Measurements from ENCODE around the gene ANKRD24.
"Not testable (repeated sequence)": the region's sequence is repeated elsewhere in the genome, so short reads cannot be mapped to it uniquely, and the experiment has no call there.

The ANKRD24 gene

DNA sequence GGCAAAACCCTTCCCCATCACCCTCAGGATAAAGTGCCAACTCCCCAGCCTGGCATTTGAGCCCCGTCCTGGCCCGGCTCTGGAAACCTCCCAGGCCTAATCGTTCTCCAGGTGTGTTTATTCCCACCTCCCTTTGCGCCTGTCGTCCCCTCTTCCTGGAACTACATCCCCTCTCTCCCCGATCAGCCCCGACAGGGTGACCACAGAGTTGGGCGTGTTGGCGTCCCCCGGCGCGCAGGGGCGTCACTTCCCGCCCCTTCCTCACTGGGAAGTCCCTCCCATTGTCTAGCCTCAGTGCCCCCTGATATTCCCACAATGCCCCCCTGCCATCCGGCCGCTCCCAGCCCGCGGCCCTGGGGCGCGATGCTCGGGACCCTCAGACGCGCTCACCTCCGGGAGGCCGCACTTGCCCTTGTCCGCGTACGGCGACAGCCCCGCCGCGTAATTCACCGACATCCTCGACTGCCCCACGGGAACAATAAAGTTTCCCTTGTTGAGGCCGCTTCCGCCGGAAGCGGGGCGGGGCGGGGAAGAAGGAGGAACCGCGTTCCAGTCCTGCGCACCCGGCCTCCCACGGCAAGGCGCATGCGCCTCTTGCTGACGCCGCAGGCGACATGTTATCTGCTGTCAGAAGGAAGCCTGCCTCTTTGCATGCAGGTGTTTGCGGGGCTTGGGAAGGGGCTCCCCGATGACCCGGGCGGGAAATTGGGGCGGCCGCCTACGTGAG is at the start of gene ANKRD24, which contains the start of gene SIRT6:
TSS of gene ANKRD24 (plus strand) at position 606 of the 727 bp plus-strand sequence. CDS start 3,737 bp downstream, outside the sequence.
TSS of gene SIRT6 (minus strand) at position 480 of the 727 bp plus-strand sequence. CDS start at position 456, 24 bp downstream.
- intact Hi-C loops (cut with micrococcal nuclease) = loop anchor here (5.0 to 10.0 kb wide), 3 partner anchors 47 to 195 kb away; partner anchors contain the start of gene EEF2
- peaks cover 49% of the 10 kb centered on the region for H3K36me3 Mint-ChIP-seq (ENCODE audit: low read depth)
- peak within 1 kb of the TSS; percentile 99 for H3K4me3 Mint-ChIP-seq
- peaks cover 53% of the 10 kb centered on the region for H3K4me1 Mint-ChIP-seq (ENCODE audit: low read depth)
- H3K27me3 Mint-ChIP-seq = peaks cover 6% of the 10 kb centered on the region
- no peaks in the 10 kb centered on the region for H3K9me3 Mint-ChIP-seq
- H3K27ac Mint-ChIP-seq = peak within 1 kb of the TSS; percentile 99

GRCh38 chr19:4134351-4134750 is 48.1 kb upstream of the ANKRD24 start:
- intact Hi-C loops (cut with micrococcal nuclease) = loop anchor here (10.0 kb wide), 1 partner anchor 50 kb away; the partner anchor contains the start of genes ANKRD24 and SIRT6
- Mint-ChIP-seq H3K27me3 (peaks cover 20% of the 10 kb centered on the region), H3K4me1 (ENCODE audit: low read depth) (peaks cover 17% of the 10 kb centered on the region), H3K9me3 (no peaks in the 10 kb centered on the region), H3K4me3 (no peak overlapping the region), H3K27ac (peak overlapping the region; percentile 50), H3K36me3 (ENCODE audit: low read depth) (no peaks in the 10 kb centered on the region)

GRCh38 chr19:4135386-4135785 is 47.1 kb upstream of the ANKRD24 start:
- Mint-ChIP-seq H3K27me3 (peaks cover 18% of the 10 kb centered on the region), H3K4me1 (ENCODE audit: low read depth) (peaks cover 24% of the 10 kb centered on the region)
- H3K27ac Mint-ChIP-seq; H3K9me3 Mint-ChIP-seq; H3K36me3 Mint-ChIP-seq (ENCODE audit: low read depth); H3K4me3 Mint-ChIP-seq: not testable (repeated sequence)
- intact Hi-C loops (cut with micrococcal nuclease) = loop anchor here (10.0 kb wide), 1 partner anchor 49 kb away; the partner anchor contains the start of genes ANKRD24 and SIRT6

DNA sequence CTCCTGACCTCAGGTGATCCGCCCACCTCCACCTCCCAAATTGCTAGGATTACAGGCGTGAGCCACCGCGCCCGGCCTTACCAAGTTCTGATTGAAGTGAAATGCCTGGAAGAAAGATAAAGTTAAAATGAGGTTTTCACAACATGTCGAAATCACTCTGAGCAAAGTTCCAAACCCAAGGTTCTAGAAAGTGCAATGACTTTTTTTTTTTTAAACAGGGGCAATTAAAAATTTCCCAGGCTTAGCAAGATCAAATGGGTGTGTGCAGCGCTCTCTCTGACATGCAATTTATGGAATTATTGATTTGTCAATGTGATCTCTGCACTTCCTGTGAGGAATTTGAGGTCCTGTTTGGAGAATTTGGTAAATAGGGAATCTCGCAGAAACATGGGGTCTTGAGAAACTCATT is 45.8 kb upstream of the ANKRD24 start:
- intact Hi-C loops (cut with micrococcal nuclease) = loop anchor here (10.0 kb wide), 1 partner anchor 48 kb away; the partner anchor contains the start of genes ANKRD24 and SIRT6
- Mint-ChIP-seq H3K36me3 (ENCODE audit: low read depth) (no peaks in the 10 kb centered on the region), H3K4me1 (ENCODE audit: low read depth) (peaks cover 19% of the 10 kb centered on the region), H3K27me3 (peaks cover 14% of the 10 kb centered on the region), H3K4me3 (no peak overlapping the region), H3K9me3 (no peaks in the 10 kb centered on the region), H3K27ac (no peak overlapping the region)

GRCh38 chr19:4138445-4138844 is 44.0 kb upstream of the ANKRD24 start:
- no peaks in the 10 kb centered on the region for H3K36me3 Mint-ChIP-seq (ENCODE audit: low read depth)
- peaks cover 14% of the 10 kb centered on the region for H3K27me3 Mint-ChIP-seq
- H3K4me3 Mint-ChIP-seq = no peak overlapping the region
- peaks cover 19% of the 10 kb centered on the region for H3K4me1 Mint-ChIP-seq (ENCODE audit: low read depth)
- no peaks in the 10 kb centered on the region for H3K9me3 Mint-ChIP-seq
- no peak overlapping the region for H3K27ac Mint-ChIP-seq
- intact Hi-C loops (cut with micrococcal nuclease) = loop anchor here (10.0 kb wide), 1 partner anchor 46 kb away; the partner anchor contains the start of genes ANKRD24 and SIRT6

DNA sequence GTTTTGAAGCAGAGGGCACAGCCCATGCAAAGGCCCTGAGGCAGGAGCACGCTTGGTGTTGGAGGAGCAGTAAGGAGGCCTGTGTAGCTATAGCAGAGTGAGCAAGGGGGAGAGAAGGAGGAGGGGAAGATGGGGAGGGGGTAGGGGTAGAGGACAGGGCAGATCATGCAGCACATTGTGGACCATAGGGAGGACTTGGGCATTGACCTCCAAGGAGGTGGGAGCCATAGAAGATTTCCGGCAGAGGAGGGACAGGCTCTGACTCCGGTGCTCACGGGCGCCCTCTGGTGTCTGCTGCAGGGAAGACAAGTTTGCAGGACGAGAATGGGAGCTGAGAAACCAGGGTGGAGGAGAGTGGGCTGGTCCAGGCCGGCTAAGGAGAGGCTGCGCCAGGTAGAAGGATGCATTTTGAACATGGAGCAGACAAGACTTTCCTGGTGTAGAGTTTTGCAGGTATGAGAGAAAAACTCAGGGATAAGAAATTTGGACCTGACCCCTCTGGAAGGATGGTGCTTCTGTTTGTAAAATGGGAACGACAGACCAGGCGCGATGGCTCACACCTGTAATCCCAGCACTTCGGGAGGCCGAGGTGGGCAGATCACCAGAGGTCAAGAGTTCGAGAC is 42.8 kb upstream of the ANKRD24 start:
- Mint-ChIP-seq H3K36me3 (ENCODE audit: low read depth) (no peaks in the 10 kb centered on the region), H3K27me3 (peaks cover 15% of the 10 kb centered on the region), H3K27ac (no peak overlapping the region), H3K4me1 (ENCODE audit: low read depth) (peaks cover 22% of the 10 kb centered on the region), H3K9me3 (no peaks in the 10 kb centered on the region), H3K4me3 (no peak overlapping the region)
- intact Hi-C loops (cut with micrococcal nuclease) = loop anchor here (10.0 kb wide), 1 partner anchor 45 kb away; the partner anchor contains the start of genes ANKRD24 and SIRT6

GRCh38 chr19:4140237-4140711 is 42.2 kb upstream of the ANKRD24 start:
- H3K4me1 Mint-ChIP-seq (ENCODE audit: low read depth) = peaks cover 24% of the 10 kb centered on the region
- intact Hi-C loops (cut with micrococcal nuclease) = no loop called here
- no peak overlapping the region for H3K4me3 Mint-ChIP-seq

DNA sequence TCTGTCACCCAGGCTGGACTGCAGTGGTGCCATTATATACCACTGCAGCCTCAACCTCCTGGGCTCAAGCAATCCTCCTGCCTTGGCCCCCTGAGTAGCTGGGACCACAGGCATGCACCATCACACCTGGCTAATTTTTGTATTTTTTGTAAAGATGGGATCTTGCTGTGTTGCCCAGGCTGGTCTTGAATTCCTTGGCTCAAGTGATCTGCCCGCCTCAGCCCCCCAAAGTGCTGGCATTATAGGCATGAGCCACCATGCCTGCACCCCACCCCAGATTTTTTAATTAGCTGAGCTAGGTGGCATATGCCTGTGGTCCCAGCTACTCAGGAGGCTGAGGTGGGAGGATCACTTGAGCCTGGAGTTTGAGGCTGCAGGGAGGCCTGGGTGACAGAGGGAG is 39.6 kb upstream of the ANKRD24 start:
- intact Hi-C loops (cut with micrococcal nuclease); H3K27ac Mint-ChIP-seq; H3K9me3 Mint-ChIP-seq; H3K36me3 Mint-ChIP-seq (ENCODE audit: low read depth); H3K4me3 Mint-ChIP-seq: not testable (repeated sequence)
- H3K27me3 Mint-ChIP-seq = peaks cover 20% of the 10 kb centered on the region
- H3K4me1 Mint-ChIP-seq (ENCODE audit: low read depth) = peaks cover 22% of the 10 kb centered on the region

More at GRCh38 chr19:4140237-4140711, 42.2 kb upstream of the ANKRD24 start:
- H3K27me3 Mint-ChIP-seq = peaks cover 12% of the 10 kb centered on the region
- H3K9me3 Mint-ChIP-seq = no peaks in the 10 kb centered on the region
- H3K36me3 Mint-ChIP-seq (ENCODE audit: low read depth) = no peaks in the 10 kb centered on the region
- no peak overlapping the region for H3K27ac Mint-ChIP-seq

- H3K4me1 Mint-ChIP-seq (ENCODE audit: low read depth) = peaks cover 15% of the 10 kb centered on the region
- H3K27ac Mint-ChIP-seq = no peak overlapping the region
- H3K4me3 Mint-ChIP-seq = no peak overlapping the region
- no peaks in the 10 kb centered on the region for H3K9me3 Mint-ChIP-seq
- intact Hi-C loops (cut with micrococcal nuclease) = no loop called here
- H3K36me3 Mint-ChIP-seq (ENCODE audit: low read depth) = no peaks in the 10 kb centered on the region
- H3K27me3 Mint-ChIP-seq = peaks cover 29% of the 10 kb centered on the region
Observed at GRCh38 chr19:4144666-4145249, 37.7 kb upstream of the ANKRD24 start.

DNA sequence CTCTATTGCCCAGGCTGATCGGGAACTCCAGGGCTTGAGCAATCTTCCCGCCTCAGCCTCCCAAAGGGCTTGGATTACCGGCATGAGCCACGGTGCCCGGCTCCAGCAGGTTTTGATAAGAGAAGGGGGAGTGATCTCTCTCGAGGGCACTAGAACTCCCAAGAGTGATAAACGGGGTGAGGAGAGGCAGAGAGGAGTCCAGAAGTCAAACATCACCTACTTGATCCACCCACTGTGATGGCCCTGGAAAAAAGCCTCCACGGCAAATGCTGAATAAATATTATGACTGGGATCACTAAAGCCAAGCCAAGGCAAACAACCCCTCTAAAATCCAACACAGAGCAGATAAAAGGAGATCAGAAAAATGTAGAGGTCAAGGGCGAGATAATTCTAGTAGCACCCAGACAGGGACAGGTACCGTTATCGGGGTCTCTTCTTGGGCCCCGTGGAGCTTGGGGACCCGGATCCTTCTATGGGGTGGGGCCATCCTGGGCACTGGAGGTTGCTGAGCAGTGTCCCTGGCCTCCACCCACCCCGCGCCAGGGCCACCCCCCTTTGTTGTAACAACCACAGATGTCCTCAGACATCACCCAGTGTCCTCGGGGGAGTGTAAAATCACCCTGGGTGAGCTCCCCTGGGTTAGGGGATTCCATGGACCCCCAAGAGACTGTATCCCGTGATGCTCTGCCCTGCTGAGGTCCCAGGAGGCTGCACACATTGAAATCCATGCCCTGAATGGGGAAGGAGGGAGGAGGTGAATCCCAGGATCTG is 32.8 kb upstream of the ANKRD24 start:
- Mint-ChIP-seq H3K27ac (no peak overlapping the region), H3K4me3 (no peak overlapping the region), H3K4me1 (ENCODE audit: low read depth) (peaks cover 8% of the 10 kb centered on the region), H3K36me3 (ENCODE audit: low read depth) (no peaks in the 10 kb centered on the region), H3K27me3 (peaks cover 37% of the 10 kb centered on the region), H3K9me3 (no peaks in the 10 kb centered on the region)
- intact Hi-C loops (cut with micrococcal nuclease) = no loop called here

DNA sequence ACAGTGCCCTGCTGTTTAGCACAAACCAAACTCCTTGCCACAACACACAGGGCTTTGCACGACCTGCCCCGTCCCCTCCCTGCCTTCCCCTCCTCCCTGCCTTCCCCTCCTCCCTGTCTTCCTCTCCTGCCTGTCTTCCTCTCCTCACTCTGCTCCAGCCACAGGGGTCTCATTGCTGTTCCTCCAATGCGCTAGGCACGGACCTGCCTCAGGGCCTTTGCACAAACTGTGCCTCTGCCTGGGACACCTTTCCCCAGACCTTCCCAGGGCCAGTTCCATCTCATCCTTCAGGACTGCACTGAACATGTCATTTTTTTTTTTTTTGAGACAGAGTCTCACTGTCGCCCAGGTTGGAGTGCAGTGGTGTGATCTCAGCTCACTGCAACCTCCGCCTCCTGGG is 30.9 kb upstream of the ANKRD24 start:
- H3K9me3 Mint-ChIP-seq = no peaks in the 10 kb centered on the region
- H3K27me3 Mint-ChIP-seq = peaks cover 32% of the 10 kb centered on the region
- H3K36me3 Mint-ChIP-seq (ENCODE audit: low read depth) = no peaks in the 10 kb centered on the region
- H3K27ac Mint-ChIP-seq = no peak overlapping the region
- no peak overlapping the region for H3K4me3 Mint-ChIP-seq
- intact Hi-C loops (cut with micrococcal nuclease) = no loop called here
- no peaks in the 10 kb centered on the region for H3K4me1 Mint-ChIP-seq (ENCODE audit: low read depth)

GRCh38 chr19:4152241-4152998 is 30.1 kb upstream of the ANKRD24 start:
- Mint-ChIP-seq H3K4me1 (ENCODE audit: low read depth) (no peaks in the 10 kb centered on the region), H3K4me3 (no peak overlapping the region), H3K9me3 (no peaks in the 10 kb centered on the region), H3K27ac (no peak overlapping the region), H3K36me3 (ENCODE audit: low read depth) (no peaks in the 10 kb centered on the region), H3K27me3 (peaks cover 36% of the 10 kb centered on the region)
- intact Hi-C loops (cut with micrococcal nuclease) = no loop called here
